ENCODE results near the gene ABHD12B. TPM values are rescaled to one million over a fixed set of nuclear protein-coding genes. Genes with fewer than 3 reads are reported as not detected.
A peak's percentile ranks its signal among the peaks of the same experiment; 100 is the strongest.

The ABHD12B gene
- total and polyA plus RNA-seq, 2 of the 13 experiments (the other 11 are each of a cell fraction or from before 2014, with no cell fraction given) = not detected

GRCh38 chr14:50834802-50835276 lies 37.0 kb upstream of the ABHD12B start (continued):
- TF ChIP-seq ZNF501 (CRISPR knock-in tag; IDR thresholded peaks at IDR 0.05) (no peak), FOXO4 (CRISPR knock-in tag; conservative IDR thresholded peaks at IDR 0.05) (no peak), ZNF441 (CRISPR knock-in tag; IDR thresholded peaks at IDR 0.05; ENCODE audit: borderline replicate concordance) (no peak), MZF1 (CRISPR knock-in tag; IDR thresholded peaks at IDR 0.05; ENCODE audit: borderline replicate concordance) (no peak), FOXM1 (CRISPR knock-in tag; IDR thresholded peaks at IDR 0.05) (no peak), PTBP1 (IDR thresholded peaks at IDR 0.05; ENCODE audit: low read depth, low read length, poor library complexity, severe bottlenecking) (no peak), ZBTB7A (CRISPR knock-in tag; IDR thresholded peaks at IDR 0.05) (peak; percentile 23; the same call in 1 of the 2 replicates), SAFB2 (CRISPR knock-in tag; IDR thresholded peaks at IDR 0.05; ENCODE audit: borderline replicate concordance, low read depth) (no peak), KMT2A (CRISPR knock-in tag; IDR thresholded peaks at IDR 0.05) (no peak), ZNF670 (CRISPR knock-in tag; IDR thresholded peaks at IDR 0.05; ENCODE audit: borderline replicate concordance) (no peak), ZNF572 (CRISPR knock-in tag; IDR thresholded peaks at IDR 0.05) (no peak), SMC3 (IDR thresholded peaks at IDR 0.05; ENCODE audit: low read length) (no peak), ADNP (CRISPR knock-in tag; IDR thresholded peaks at IDR 0.05) (no peak), FOSL1 (CRISPR knock-in tag; IDR thresholded peaks at IDR 0.05; ENCODE audit: borderline replicate concordance) (no peak), ZNF234 (CRISPR knock-in tag; conservative IDR thresholded peaks at IDR 0.05) (no peak), RBM39 (IDR thresholded peaks at IDR 0.05; ENCODE audit: low read depth, low read length, poor library complexity, severe bottlenecking) (no peak)
- TF ChIP-seq, protein P1, sequence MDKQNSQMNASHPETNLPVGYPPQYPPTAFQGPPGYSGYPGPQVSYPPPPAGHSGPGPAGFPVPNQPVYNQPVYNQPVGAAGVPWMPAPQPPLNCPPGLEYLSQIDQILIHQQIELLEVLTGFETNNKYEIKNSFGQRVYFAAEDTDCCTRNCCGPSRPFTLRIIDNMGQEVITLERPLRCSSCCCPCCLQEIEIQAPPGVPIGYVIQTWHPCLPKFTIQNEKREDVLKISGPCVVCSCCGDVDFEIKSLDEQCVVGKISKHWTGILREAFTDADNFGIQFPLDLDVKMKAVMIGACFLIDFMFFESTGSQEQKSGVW (CRISPR knock-in tag; IDR thresholded peaks at IDR 0.05; ENCODE audit: borderline replicate concordance) = no peak
- TF ChIP-seq, protein P2, sequence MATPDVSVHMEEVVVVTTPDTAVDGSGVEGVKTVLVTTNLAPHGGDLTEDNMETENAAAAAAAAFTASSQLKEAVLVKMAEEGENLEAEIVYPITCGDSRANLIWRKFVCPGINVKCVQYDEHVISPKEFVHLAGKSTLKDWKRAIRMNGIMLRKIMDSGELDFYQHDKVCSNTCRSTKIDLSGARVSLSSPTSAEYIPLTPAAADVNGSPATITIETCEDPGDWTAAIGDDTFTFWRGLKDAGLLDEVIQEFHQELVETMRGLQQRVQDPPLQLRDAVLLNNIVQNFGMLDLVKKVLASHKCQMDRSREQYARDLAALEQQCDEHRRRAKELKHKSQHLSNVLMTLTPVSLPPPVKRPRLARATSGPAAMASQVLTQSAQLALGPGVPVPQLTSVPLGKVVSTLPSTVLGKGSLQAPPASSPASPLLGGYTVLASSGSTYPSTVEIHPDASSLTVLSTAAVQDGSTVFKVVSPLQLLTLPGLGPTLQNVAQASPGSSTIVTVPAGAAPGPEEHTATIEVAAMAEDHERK (CRISPR knock-in tag; IDR thresholded peaks at IDR 0.05; ENCODE audit: low read depth) = no peak
- TF ChIP-seq, protein P3, sequence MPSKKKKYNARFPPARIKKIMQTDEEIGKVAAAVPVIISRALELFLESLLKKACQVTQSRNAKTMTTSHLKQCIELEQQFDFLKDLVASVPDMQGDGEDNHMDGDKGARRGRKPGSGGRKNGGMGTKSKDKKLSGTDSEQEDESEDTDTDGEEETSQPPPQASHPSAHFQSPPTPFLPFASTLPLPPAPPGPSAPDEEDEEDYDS (CRISPR knock-in tag; IDR thresholded peaks at IDR 0.05) = no peak
- TF ChIP-seq, protein P4, sequence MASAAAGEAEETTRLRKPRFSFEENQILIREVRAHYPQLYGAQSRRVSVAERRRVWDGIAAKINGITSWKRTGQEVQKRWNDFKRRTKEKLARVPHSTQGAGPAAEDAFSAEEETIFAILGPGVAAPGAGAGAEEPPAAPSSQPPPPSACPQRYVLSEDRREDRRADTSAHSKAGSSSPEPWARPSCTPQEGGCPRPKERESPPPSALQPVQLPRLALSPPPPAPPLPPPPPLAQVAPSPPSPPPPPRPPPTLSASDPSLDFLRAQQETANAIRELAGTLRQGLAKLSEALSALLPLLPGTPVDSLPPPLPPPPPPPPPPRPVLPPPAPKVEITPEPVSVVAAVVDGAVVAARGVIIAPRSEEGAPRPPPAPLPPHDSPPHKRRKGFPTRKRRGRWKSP (CRISPR knock-in tag; IDR thresholded peaks at IDR 0.05) = no peak
- TF ChIP-seq, protein P5, sequence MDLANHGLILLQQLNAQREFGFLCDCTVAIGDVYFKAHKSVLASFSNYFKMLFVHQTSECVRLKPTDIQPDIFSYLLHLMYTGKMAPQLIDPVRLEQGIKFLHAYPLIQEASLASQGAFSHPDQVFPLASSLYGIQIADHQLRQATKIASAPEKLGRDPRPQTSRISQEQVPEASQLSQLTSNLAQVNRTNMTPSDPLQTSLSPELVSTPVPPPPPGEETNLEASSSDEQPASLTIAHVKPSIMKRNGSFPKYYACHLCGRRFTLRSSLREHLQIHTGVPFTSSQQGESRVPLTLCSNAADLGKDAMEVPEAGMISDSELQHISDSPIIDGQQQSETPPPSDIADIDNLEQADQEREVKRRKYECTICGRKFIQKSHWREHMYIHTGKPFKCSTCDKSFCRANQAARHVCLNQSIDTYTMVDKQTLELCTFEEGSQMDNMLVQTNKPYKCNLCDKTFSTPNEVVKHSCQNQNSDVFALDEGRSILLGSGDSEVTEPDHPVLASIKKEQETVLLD (CRISPR knock-in tag; IDR thresholded peaks at IDR 0.05; ENCODE audit: low read depth) = no peak
- TF ChIP-seq, protein P6, sequence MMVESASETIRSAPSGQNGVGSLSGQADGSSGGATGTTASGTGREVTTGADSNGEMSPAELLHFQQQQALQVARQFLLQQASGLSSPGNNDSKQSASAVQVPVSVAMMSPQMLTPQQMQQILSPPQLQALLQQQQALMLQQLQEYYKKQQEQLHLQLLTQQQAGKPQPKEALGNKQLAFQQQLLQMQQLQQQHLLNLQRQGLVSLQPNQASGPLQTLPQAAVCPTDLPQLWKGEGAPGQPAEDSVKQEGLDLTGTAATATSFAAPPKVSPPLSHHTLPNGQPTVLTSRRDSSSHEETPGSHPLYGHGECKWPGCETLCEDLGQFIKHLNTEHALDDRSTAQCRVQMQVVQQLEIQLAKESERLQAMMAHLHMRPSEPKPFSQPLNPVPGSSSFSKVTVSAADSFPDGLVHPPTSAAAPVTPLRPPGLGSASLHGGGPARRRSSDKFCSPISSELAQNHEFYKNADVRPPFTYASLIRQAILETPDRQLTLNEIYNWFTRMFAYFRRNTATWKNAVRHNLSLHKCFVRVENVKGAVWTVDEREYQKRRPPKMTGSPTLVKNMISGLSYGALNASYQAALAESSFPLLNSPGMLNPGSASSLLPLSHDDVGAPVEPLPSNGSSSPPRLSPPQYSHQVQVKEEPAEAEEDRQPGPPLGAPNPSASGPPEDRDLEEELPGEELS (CRISPR knock-in tag; IDR thresholded peaks at IDR 0.05) = peak; percentile 71
